HG02981 (cell line): ENCODE results near the gene VPS50.

Source experiments
- ATAC-seq: cut with Tn5 transposase; IDR thresholded peaks from one replicate; pipeline ENCODE4 v1.9.1; 2021; ENCODE audit warnings: mild to moderate bottlenecking, moderate library complexity; ENCODE audit not compliant: unreplicated experiment

VPS50 gene

GRCh38 chr7:93231799-93232672 is at the start of gene VPS50:
Gene VPS50, plus strand, starts transcription at chr7:93232366. Its CDS starts 102 bp downstream, at chr7:93232468.
- ATAC-seq: peak; percentile 99

GRCh38 chr7:93185303-93186027 is 46.7 kb upstream of the VPS50 start:
- no peak for ATAC-seq

- ATAC-seq: no peak
Measured at GRCh38 chr7:93188870-93189634, 43.1 kb upstream of the VPS50 start.

- ATAC-seq: no peak
Measured at GRCh38 chr7:93194386-93194785, 37.8 kb upstream of the VPS50 start.

GRCh38 chr7:93196336-93196735 is 35.8 kb upstream of the VPS50 start:
- no peak for ATAC-seq

- ATAC-seq: no peak
Measured at GRCh38 chr7:93198472-93198871, 33.7 kb upstream of the VPS50 start.

GRCh38 chr7:93202594-93203250 is 29.4 kb upstream of the VPS50 start:
- no peak for ATAC-seq

- ATAC-seq: no peak
Measured at GRCh38 chr7:93203496-93203895, 28.7 kb upstream of the VPS50 start.

GRCh38 chr7:93205046-93205445 is 27.1 kb upstream of the VPS50 start:
- ATAC-seq: no peak

GRCh38 chr7:93211228-93211818 is 20.8 kb upstream of the VPS50 start:
- ATAC-seq: no peak

GRCh38 chr7:93212881-93213280 is 19.3 kb upstream of the VPS50 start:
- ATAC-seq: no peak

- ATAC-seq: no peak
Measured at GRCh38 chr7:93218997-93219827, 13.0 kb upstream of the VPS50 start.

GRCh38 chr7:93219868-93220267 is 12.3 kb upstream of the VPS50 start:
- ATAC-seq: no peak

GRCh38 chr7:93226310-93226709 is 5.9 kb upstream of the VPS50 start, which contains the start of gene HEPACAM2:
Gene HEPACAM2, minus strand, starts transcription at chr7:93226469.
- no peak for ATAC-seq

GRCh38 chr7:93228302-93228701 is 3.9 kb upstream of the VPS50 start:
- ATAC-seq: no peak

GRCh38 chr7:93231259-93231658 is 907 bp upstream of the VPS50 start:
- no peak for ATAC-seq

- ATAC-seq: peak; percentile 4
Measured at GRCh38 chr7:93232673-93233018, 480 bp downstream of the VPS50 start.

GRCh38 chr7:93235541-93235940 is 3.4 kb downstream of the VPS50 start:
- ATAC-seq: no peak

GRCh38 chr7:93238131-93238530 is 6.0 kb downstream of the VPS50 start:
- ATAC-seq: no peak

GRCh38 chr7:93238748-93239147 is 6.6 kb downstream of the VPS50 start:
- ATAC-seq: no peak
